Psoas muscle (tissue), 8 donors: ENCODE data around the gene NFKB1. TPM values are rescaled to one million over a fixed set of nuclear protein-coding genes. Genes with fewer than 3 reads are reported as not detected.
"Not testable (repeated sequence)": the region's sequence is repeated elsewhere in the genome, so short reads cannot be mapped to it uniquely, and the experiment has no call there.

Experiments used
- ATAC-seq, 4 donors: fragments of 200-7000 bp; cut with Tn5 transposase; one replicate each; pipeline ENCODE4 v1.9.1; 2020; ENCODE audit warnings: moderate library complexity in 3 of 4, mild to moderate bottlenecking in 2 of 4
- DNase-seq, 2 donors: peaks; one replicate each; pipeline ENCODE4 v3.0.0-alpha.2; 2020
- H3K27ac ChIP-seq: fragments of 200-600 bp; one replicate; pipeline ENCODE4 v1.8.0; 2022
- H3K27me3 ChIP-seq, 3 donors: fragments of 200-600 bp in 1 of 3; one replicate each; pipeline versions ENCODE4 v1.6.1 to v1.8.0; 2013 to 2022; ENCODE audit warnings: low read length in 2 of 3, mild to moderate bottlenecking in 2 of 3, moderate library complexity in 1 of 3; ENCODE audit not compliant: insufficient read depth in 3 of 3
- H3K36me3 ChIP-seq, 2 donors: fragments of 200-600 bp in 1 of 2; one replicate each; pipeline versions ENCODE4 v1.6.1 to v1.8.0; 2013 to 2022; ENCODE audit warnings: low read depth in 1 of 2, mild to moderate bottlenecking in 1 of 2, moderate library complexity in 1 of 2; ENCODE audit not compliant: insufficient read depth in 1 of 2
- H3K4me1 ChIP-seq: fragments of 200-600 bp; one replicate; pipeline ENCODE4 v1.8.0; 2022
- H3K4me3 ChIP-seq: fragments of 200-600 bp; one replicate; pipeline ENCODE4 v1.8.0; 2022; ENCODE audit warnings: mild to moderate bottlenecking
- H3K9me3 ChIP-seq: fragments of 200-600 bp; one replicate; pipeline ENCODE4 v1.8.0; 2022
- WGBS, 3 donors: extraction: QIAGEN DNeasy Blood & Tissue Kit; methylation state at CpG; one replicate each; pipeline versions ENCODE4 v1.1.6 to v1.1.7; 2013; 5-methylcytosine and 5-hydroxymethylcytosine counted together
- intact Hi-C, 2 donors: fragments of 100-400 bp; cut with DNase I; formaldehyde crosslinking; loops; one replicate each; pipeline versions ENCODE4 v1.11.0 to v1.14.2; 2022
- polyA plus RNA-seq, 3 donors: library from polyadenylated mRNA; stranded (reverse); fragments of 200-250 nt; gene quantifications; one replicate each; pipeline ENCODE4 v1.2.3, GENCODE V29; 2013
- total RNA-seq, 4 donors: library from RNA; stranded (reverse); fragmentation: NEBNext Ultra II Directional in 2 of 4; extraction: Animal tissue kit (Norgen Biotek cat#: 25700) in 2 of 4; gene quantifications; one replicate each; pipeline versions ENCODE4 v1.2.1 to v1.2.4, GENCODE V29; 2021 to 2023
- TF ChIP-seq, protein P1 (sequence below): fragments of 200-600 bp; IDR thresholded peaks from one replicate; pipeline ENCODE4 v1.8.0; 2022; ENCODE audit warnings: antibody characterized with exemption
- donor health status: healthy with polysubstance abuse.
- donor health status: DM: no; HTN: no; CAD: no; lungs with moderate emphysema.
- donor health status: Bipolar disorder and iron deficiency.
- donor health status: healthy.
- donor health status: DM: yes; HTN: yes; CAD: no.
- donor health status: DM: no; HTN: no; CAD: no.
- donor health status: DM: no; HTN: no; CAD: no.
- donor health status: DM: yes; HTN: yes; CAD: no.

The NFKB1 gene
- total and polyA plus RNA-seq, 7 donors = 11.7 to 47.5 (median 20.1) TPM

- Histone ChIP-seq H3K36me3 (peaks cover 10 to 58% of the 10 kb centered on the region in 2 donors), H3K27me3 (no peaks in the 10 kb centered on the region), H3K4me3 (no peak overlapping the region), H3K27ac (no peak overlapping the region), H3K4me1 (peaks cover 8% of the 10 kb centered on the region), H3K9me3 (no peaks in the 10 kb centered on the region)
- no peak for ATAC-seq
- 39 to 47% (median 46%) methylated on average over 9 of the region's 9 CpGs for WGBS, 3 donors
- intact Hi-C loops = loop anchor here in 1 of 2 donors (10.0 kb wide), 1 partner anchor 172 kb away; no protein-coding TSS in a partner anchor
- DNase-seq = no peak
- TF ChIP-seq, protein P1, sequence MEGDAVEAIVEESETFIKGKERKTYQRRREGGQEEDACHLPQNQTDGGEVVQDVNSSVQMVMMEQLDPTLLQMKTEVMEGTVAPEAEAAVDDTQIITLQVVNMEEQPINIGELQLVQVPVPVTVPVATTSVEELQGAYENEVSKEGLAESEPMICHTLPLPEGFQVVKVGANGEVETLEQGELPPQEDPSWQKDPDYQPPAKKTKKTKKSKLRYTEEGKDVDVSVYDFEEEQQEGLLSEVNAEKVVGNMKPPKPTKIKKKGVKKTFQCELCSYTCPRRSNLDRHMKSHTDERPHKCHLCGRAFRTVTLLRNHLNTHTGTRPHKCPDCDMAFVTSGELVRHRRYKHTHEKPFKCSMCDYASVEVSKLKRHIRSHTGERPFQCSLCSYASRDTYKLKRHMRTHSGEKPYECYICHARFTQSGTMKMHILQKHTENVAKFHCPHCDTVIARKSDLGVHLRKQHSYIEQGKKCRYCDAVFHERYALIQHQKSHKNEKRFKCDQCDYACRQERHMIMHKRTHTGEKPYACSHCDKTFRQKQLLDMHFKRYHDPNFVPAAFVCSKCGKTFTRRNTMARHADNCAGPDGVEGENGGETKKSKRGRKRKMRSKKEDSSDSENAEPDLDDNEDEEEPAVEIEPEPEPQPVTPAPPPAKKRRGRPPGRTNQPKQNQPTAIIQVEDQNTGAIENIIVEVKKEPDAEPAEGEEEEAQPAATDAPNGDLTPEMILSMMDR = no peak
Measured at GRCh38 chr4:102616636-102617035, 115.5 kb downstream of the NFKB1 start.

- not testable (repeated sequence) for H3K4me1 ChIP-seq, H3K27me3 ChIP-seq, ATAC-seq, H3K4me3 ChIP-seq, H3K9me3 ChIP-seq, H3K27ac ChIP-seq, DNase-seq
- H3K36me3 ChIP-seq = peaks cover 0 to 35% of the 10 kb centered on the region in 2 donors
- 63 to 66% (median 66%) methylated on average over 9 of the region's 9 CpGs for WGBS, 3 donors
- intact Hi-C loops = loop anchor here in 1 of 2 donors (10.0 kb wide), 1 partner anchor 174 kb away; no protein-coding TSS in a partner anchor
Measured at GRCh38 chr4:102619021-102619420, 117.9 kb downstream of the NFKB1 start.

- ATAC-seq = peak; percentile 14 to 51 (median 34)
- not testable (repeated sequence) for H3K4me3 ChIP-seq, DNase-seq, H3K27ac ChIP-seq, H3K27me3 ChIP-seq, H3K9me3 ChIP-seq, H3K4me1 ChIP-seq
- peaks cover 0 to 25% of the 10 kb centered on the region in 2 donors for H3K36me3 ChIP-seq
- intact Hi-C loops = loop anchor here (1.0 to 10.0 kb wide), 5 partner anchors 173 to 482 kb away; partner anchors contain the start of gene BDH2 (in 1 of the 2)
- WGBS, 3 donors = 60 to 65% (median 64%) methylated on average over 4 of the region's 4 CpGs
Measured at GRCh38 chr4:102619776-102620631, 118.8 kb downstream of the NFKB1 start.

GRCh38 chr4:102620697-102621497 is 119.7 kb downstream of the NFKB1 start:
- Histone ChIP-seq H3K4me3 (peak overlapping the region; percentile 16), H3K27ac (no peak overlapping the region), H3K36me3 (peaks cover 0 to 16% of the 10 kb centered on the region in 2 donors), H3K9me3 (no peaks in the 10 kb centered on the region), H3K27me3 (no peaks in the 10 kb centered on the region), H3K4me1 (peaks cover 8% of the 10 kb centered on the region)
- intact Hi-C loops = loop anchor here (1.0 to 5.0 kb wide), 4 partner anchors 174 to 481 kb away; partner anchors contain the start of gene BDH2 (in 1 of the 2)
- TF ChIP-seq, protein P1 = peak; percentile 62
- ATAC-seq (peak; percentile 92 to 96 (median 93)), DNase-seq (no peak)
- WGBS, 3 donors = 75 to 88% (median 79%) methylated on average over 8 of the region's 8 CpGs

DNA sequence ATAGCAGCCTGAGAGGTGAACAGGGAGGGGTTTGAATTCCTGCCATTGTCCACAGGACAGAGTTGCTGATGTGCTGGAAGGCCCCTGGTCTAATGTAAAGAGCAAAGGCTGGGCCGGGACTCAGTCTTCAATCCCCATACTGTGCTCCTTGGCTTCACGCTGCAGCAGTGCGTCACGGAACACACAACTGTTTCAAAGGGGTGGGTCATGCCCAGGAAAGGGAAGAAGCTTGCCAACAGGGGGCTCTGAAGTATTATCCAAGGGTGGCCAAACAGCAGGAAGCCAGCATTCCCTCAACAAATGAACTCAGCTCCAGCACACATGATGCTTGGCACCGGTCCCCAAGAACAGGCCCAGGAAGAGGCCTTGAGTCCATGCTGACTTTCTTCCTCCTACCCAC is 122.5 kb downstream of the NFKB1 start:
- TF ChIP-seq, protein P1 = no peak
- ATAC-seq (no peak), DNase-seq (no peak)
- H3K27me3 ChIP-seq = no peaks in the 10 kb centered on the region
- H3K36me3 ChIP-seq = no peaks in the 10 kb centered on the region
- 49 to 63% (median 50%) methylated on average over 5 of the region's 5 CpGs for WGBS, 3 donors
- H3K9me3 ChIP-seq = no peaks in the 10 kb centered on the region
- no peak overlapping the region for H3K27ac ChIP-seq
- intact Hi-C loops = loop anchor here (2.0 to 5.0 kb wide), 4 partner anchors 176 to 479 kb away; partner anchors contain the start of gene BDH2 (in 1 of the 2)
- peaks cover 8% of the 10 kb centered on the region for H3K4me1 ChIP-seq
- no peak overlapping the region for H3K4me3 ChIP-seq
